ENCODE results near the gene CHRNB4.

CHRNB4 gene

GRCh38 chr15:78679089-78679511 lies 38.1 kb upstream of the CHRNB4 start:
- Histone ChIP-seq H3K27ac (ENCODE audit: extremely low read depth, low read depth, low read length) (no peak overlapping the region), H3K9me3 (ENCODE audit: control insufficient read depth, insufficient read depth, low read depth, low read length) (no peaks in the 10 kb centered on the region), H3K36me3 (ENCODE audit: control insufficient read depth in 2 of 2, insufficient read depth in 1 of 2, low read length in 2 of 2) (no peaks in the 10 kb centered on the region; a peak in 1 of 3 replicates), H3K4me1 (ENCODE audit: control insufficient read depth, insufficient read depth, low read length) (no peaks in the 10 kb centered on the region), H3K4me3 (ENCODE audit: low read depth, low read length) (no peak overlapping the region)
- CTCF ChIA-PET = no interaction called here
- POLR2A ChIA-PET = no interaction called here
- TF ChIP-seq ZNF768 (tag by site-specific recombination; IDR thresholded peaks at IDR 0.05) (no peak), ZNF404 (tag by site-specific recombination; IDR thresholded peaks at IDR 0.05) (no peak), ZNF560 (tag by site-specific recombination; IDR thresholded peaks at IDR 0.05; ENCODE audit: borderline replicate concordance) (no peak), ZBTB48 (tag by site-specific recombination; IDR thresholded peaks at IDR 0.05) (no peak), ZNF621 (tag by site-specific recombination; IDR thresholded peaks at IDR 0.05) (no peak), KLF17 (tag by site-specific recombination; IDR thresholded peaks at IDR 0.05) (no peak), ZNF138 (tag by site-specific recombination; IDR thresholded peaks at IDR 0.05; ENCODE audit: borderline replicate concordance) (no peak), ZNF449 (tag by site-specific recombination; IDR thresholded peaks at IDR 0.05) (no peak), ZNF239 (tag by site-specific recombination; IDR thresholded peaks at IDR 0.05) (no peak), YY2 (tag by site-specific recombination; IDR thresholded peaks at IDR 0.05) (no peak), ZNF548 (tag by site-specific recombination; IDR thresholded peaks at IDR 0.05) (no peak), ZNF302 (tag by site-specific recombination; IDR thresholded peaks at IDR 0.05; ENCODE audit: low read depth) (no peak)

- POLR2A ChIA-PET = no interaction called here
These were observed 35.6 kb upstream of the CHRNB4 start for GRCh38 chr15:78676424-78677110.

More at GRCh38 chr15:78676424-78677110, 35.6 kb upstream of the CHRNB4 start:
- Histone ChIP-seq H3K9me3 (ENCODE audit: control insufficient read depth, insufficient read depth, low read depth, low read length) (no peaks in the 10 kb centered on the region), H3K4me3 (ENCODE audit: low read depth, low read length) (no peak overlapping the region), H3K4me1 (ENCODE audit: control insufficient read depth, insufficient read depth, low read length) (no peaks in the 10 kb centered on the region), H3K36me3 (ENCODE audit: control insufficient read depth in 2 of 2, insufficient read depth in 1 of 2, low read length in 2 of 2) (no peaks in the 10 kb centered on the region; a peak in 1 of 3 replicates), H3K27ac (ENCODE audit: extremely low read depth, low read depth, low read length) (no peak overlapping the region)
- TF ChIP-seq, protein P1, sequence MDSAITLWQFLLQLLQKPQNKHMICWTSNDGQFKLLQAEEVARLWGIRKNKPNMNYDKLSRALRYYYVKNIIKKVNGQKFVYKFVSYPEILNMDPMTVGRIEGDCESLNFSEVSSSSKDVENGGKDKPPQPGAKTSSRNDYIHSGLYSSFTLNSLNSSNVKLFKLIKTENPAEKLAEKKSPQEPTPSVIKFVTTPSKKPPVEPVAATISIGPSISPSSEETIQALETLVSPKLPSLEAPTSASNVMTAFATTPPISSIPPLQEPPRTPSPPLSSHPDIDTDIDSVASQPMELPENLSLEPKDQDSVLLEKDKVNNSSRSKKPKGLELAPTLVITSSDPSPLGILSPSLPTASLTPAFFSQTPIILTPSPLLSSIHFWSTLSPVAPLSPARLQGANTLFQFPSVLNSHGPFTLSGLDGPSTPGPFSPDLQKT (IDR thresholded peaks at IDR 0.05; ENCODE audit: borderline replicate concordance, low read depth, low read length) = no peak
- TF ChIP-seq, protein P2, sequence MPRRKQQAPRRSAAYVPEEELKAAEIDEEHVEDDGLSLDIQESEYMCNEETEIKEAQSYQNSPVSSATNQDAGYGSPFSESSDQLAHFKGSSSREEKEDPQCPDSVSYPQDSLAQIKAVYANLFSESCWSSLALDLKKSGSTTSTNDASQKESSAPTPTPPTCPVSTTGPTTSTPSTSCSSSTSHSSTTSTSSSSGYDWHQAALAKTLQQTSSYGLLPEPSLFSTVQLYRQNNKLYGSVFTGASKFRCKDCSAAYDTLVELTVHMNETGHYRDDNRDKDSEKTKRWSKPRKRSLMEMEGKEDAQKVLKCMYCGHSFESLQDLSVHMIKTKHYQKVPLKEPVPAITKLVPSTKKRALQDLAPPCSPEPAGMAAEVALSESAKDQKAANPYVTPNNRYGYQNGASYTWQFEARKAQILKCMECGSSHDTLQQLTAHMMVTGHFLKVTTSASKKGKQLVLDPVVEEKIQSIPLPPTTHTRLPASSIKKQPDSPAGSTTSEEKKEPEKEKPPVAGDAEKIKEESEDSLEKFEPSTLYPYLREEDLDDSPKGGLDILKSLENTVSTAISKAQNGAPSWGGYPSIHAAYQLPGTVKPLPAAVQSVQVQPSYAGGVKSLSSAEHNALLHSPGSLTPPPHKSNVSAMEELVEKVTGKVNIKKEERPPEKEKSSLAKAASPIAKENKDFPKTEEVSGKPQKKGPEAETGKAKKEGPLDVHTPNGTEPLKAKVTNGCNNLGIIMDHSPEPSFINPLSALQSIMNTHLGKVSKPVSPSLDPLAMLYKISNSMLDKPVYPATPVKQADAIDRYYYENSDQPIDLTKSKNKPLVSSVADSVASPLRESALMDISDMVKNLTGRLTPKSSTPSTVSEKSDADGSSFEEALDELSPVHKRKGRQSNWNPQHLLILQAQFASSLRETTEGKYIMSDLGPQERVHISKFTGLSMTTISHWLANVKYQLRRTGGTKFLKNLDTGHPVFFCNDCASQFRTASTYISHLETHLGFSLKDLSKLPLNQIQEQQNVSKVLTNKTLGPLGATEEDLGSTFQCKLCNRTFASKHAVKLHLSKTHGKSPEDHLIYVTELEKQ (tag by site-specific recombination; IDR thresholded peaks at IDR 0.05; ENCODE audit: borderline replicate concordance) = no peak
- TF ChIP-seq ZNF169 (tag by site-specific recombination; IDR thresholded peaks at IDR 0.05) = no peak
- TF ChIP-seq KLF16 (tag by site-specific recombination; IDR thresholded peaks at IDR 0.05) = no peak
- no peak for TF ChIP-seq ZBTB1 (tag by site-specific recombination; IDR thresholded peaks at IDR 0.05)
- TF ChIP-seq, protein P3, sequence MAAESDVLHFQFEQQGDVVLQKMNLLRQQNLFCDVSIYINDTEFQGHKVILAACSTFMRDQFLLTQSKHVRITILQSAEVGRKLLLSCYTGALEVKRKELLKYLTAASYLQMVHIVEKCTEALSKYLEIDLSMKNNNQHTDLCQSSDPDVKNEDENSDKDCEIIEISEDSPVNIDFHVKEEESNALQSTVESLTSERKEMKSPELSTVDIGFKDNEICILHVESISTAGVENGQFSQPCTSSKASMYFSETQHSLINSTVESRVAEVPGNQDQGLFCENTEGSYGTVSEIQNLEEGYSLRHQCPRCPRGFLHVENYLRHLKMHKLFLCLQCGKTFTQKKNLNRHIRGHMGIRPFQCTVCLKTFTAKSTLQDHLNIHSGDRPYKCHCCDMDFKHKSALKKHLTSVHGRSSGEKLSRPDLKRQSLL (tag by site-specific recombination; IDR thresholded peaks at IDR 0.05) = no peak
- no peak for TF ChIP-seq ZNF677 (tag by site-specific recombination; IDR thresholded peaks at IDR 0.05)
- no peak for TF ChIP-seq YY1 (tag by site-specific recombination; IDR thresholded peaks at IDR 0.05)
- CTCF ChIA-PET = interaction anchor here (1.0 to 1.2 kb wide), 2 partner anchors 9 to 33 kb away, joined by 3 to 4 read pairs; no protein-coding TSS in a partner anchor

Data from HEK293 (cell line).